H9 (cell line): ENCODE measurements around the gene PROX2. TPM values are rescaled to one million over a fixed set of nuclear protein-coding genes. Genes with fewer than 3 reads are reported as not detected.

Source experiments
- DNase-seq: peaks from one replicate; pipeline ENCODE4 v3.0.0-alpha.2; 2017
- H2AFZ ChIP-seq: one replicate; pipeline ENCODE4 v1.6.1; 2013; ENCODE audit warnings: mild to moderate bottlenecking, low read length, control low read depth, moderate library complexity
- H2AK5ac ChIP-seq: 2 replicates; pipeline ENCODE4 v1.6.1; 2013; ENCODE audit warnings: low read length, control low read depth, mixed read lengths; ENCODE audit not compliant: insufficient read length
- H2BK120ac ChIP-seq: one replicate; pipeline ENCODE4 v1.6.1; 2013; ENCODE audit warnings: low read depth, mild to moderate bottlenecking, low read length, control low read depth, inconsistent platforms; ENCODE audit not compliant: poor library complexity, severe bottlenecking
- H2BK12ac ChIP-seq: 2 replicates; pipeline ENCODE4 v1.6.1; 2013; ENCODE audit warnings: low read length, control low read depth, mixed read lengths, low read depth; ENCODE audit not compliant: insufficient read length
- H2BK15ac ChIP-seq: 2 replicates; pipeline ENCODE4 v1.6.1; 2013; ENCODE audit warnings: low read depth, low read length, control low read depth
- H2BK20ac ChIP-seq: one replicate; pipeline ENCODE4 v1.6.1; 2013; ENCODE audit warnings: low read depth, mild to moderate bottlenecking, low read length, control low read depth, inconsistent platforms; ENCODE audit not compliant: poor library complexity, severe bottlenecking
- H2BK5ac ChIP-seq: 2 replicates; pipeline ENCODE4 v1.6.1; 2013; ENCODE audit warnings: low read length, control low read depth, mixed read lengths; ENCODE audit not compliant: insufficient read length
- H3K14ac ChIP-seq: 2 replicates; pipeline ENCODE4 v1.6.1; 2013; ENCODE audit warnings: low read length, control low read depth; ENCODE audit not compliant: insufficient read depth
- H3K18ac ChIP-seq: 2 replicates; pipeline ENCODE4 v1.6.1; 2013; ENCODE audit warnings: low read depth, mild to moderate bottlenecking, mixed read lengths, low read length, control low read depth; ENCODE audit not compliant: insufficient read length
- H3K23ac ChIP-seq: 2 replicates; pipeline ENCODE4 v1.6.1; 2013; ENCODE audit warnings: low read length, control low read depth, mixed read lengths, low read depth; ENCODE audit not compliant: insufficient read length
- H3K23me2 ChIP-seq: 2 replicates; pipeline ENCODE4 v1.6.1; 2013; ENCODE audit warnings: low read depth, mild to moderate bottlenecking, mixed read lengths, low read length, control low read depth; ENCODE audit not compliant: insufficient read length, poor library complexity, severe bottlenecking
- H3K27ac ChIP-seq: 2 replicates; pipeline ENCODE4 v1.5.1; 2013; ENCODE audit warnings: low read length, control low read depth, mixed read lengths, low read depth; ENCODE audit not compliant: insufficient read length
- H3K27me3 ChIP-seq: 2 replicates; pipeline ENCODE4 v1.6.1; 2013; ENCODE audit warnings: low read length, control low read depth, inconsistent platforms; ENCODE audit not compliant: insufficient read depth
- H3K4ac ChIP-seq: 2 replicates; pipeline ENCODE4 v1.6.1; 2013; ENCODE audit warnings: low read depth, mild to moderate bottlenecking, control low read depth, inconsistent platforms, low read length, moderate library complexity
- H3K4me1 ChIP-seq: 2 replicates; pipeline ENCODE4 v1.6.1; 2013; ENCODE audit warnings: low read length, control low read depth, inconsistent platforms; ENCODE audit not compliant: insufficient read depth
- H3K4me2 ChIP-seq: 2 replicates; pipeline ENCODE4 v1.6.1; 2013; ENCODE audit warnings: low read length, control low read depth, mixed read lengths; ENCODE audit not compliant: insufficient read length, insufficient read depth
- H3K56ac ChIP-seq: 2 replicates; pipeline ENCODE4 v1.6.1; 2013; ENCODE audit warnings: low read depth, mild to moderate bottlenecking, mixed read lengths, low read length, control low read depth; ENCODE audit not compliant: insufficient read length
- H3K79me1 ChIP-seq: 2 replicates; pipeline ENCODE4 v1.6.1; 2013; ENCODE audit warnings: low read depth, mild to moderate bottlenecking, moderate library complexity, low read length, control low read depth, inconsistent platforms; ENCODE audit not compliant: insufficient read depth, poor library complexity, severe bottlenecking
- H3K79me2 ChIP-seq: 2 replicates; pipeline ENCODE4 v1.6.1; 2013; ENCODE audit warnings: low read length, control low read depth, inconsistent platforms; ENCODE audit not compliant: insufficient read depth
- H3K9ac ChIP-seq: 2 replicates; pipeline ENCODE4 v1.6.1; 2013; ENCODE audit warnings: low read length, control low read depth, mixed read lengths; ENCODE audit not compliant: insufficient read length; ENCODE audit errors: extremely low read depth
- H3K9me3 ChIP-seq: one replicate; pipeline ENCODE4 v1.6.1; 2013; ENCODE audit warnings: low read depth, low read length, inconsistent platforms; ENCODE audit not compliant: control insufficient read depth
- H3T11ph ChIP-seq: one replicate; pipeline ENCODE4 v1.6.1; 2013; ENCODE audit warnings: mild to moderate bottlenecking, low read length, control low read depth, inconsistent platforms
- H4K20me1 ChIP-seq: one replicate; pipeline ENCODE4 v1.6.1; 2013; ENCODE audit not compliant: control insufficient read depth, insufficient read length, insufficient read depth
- H4K5ac ChIP-seq: 2 replicates; pipeline ENCODE4 v1.6.1; 2013; ENCODE audit warnings: low read depth, mild to moderate bottlenecking, mixed read lengths, low read length, control low read depth; ENCODE audit not compliant: insufficient read length
- H4K8ac ChIP-seq: replicated peaks from 2 replicates; pipeline ENCODE4 v1.6.1; 2013; ENCODE audit warnings: low read length, control low read depth, mixed read lengths, low read depth; ENCODE audit not compliant: insufficient read length
- H4K91ac ChIP-seq: 2 replicates; pipeline ENCODE4 v1.6.1; 2013; ENCODE audit warnings: low read depth, mild to moderate bottlenecking, moderate library complexity, mixed read lengths, low read length, control low read depth; ENCODE audit not compliant: insufficient read length
- H3K27ac Mint-ChIP-seq, 3 experiments: 2 replicates in 2 of 3; 3 replicates in 1 of 3; pipeline ENCODE4 v1.8.0; 2020 to 2021; ENCODE audit warnings: mixed read lengths in 3 of 3, mild to moderate bottlenecking in 1 of 3, moderate library complexity in 1 of 3
- H3K27me3 Mint-ChIP-seq: 2 replicates; pipeline ENCODE4 v1.8.0; 2021; ENCODE audit warnings: low read depth, mild to moderate bottlenecking, moderate library complexity, mixed read lengths
- H3K36me3 Mint-ChIP-seq, 3 experiments: 2 replicates in 2 of 3; 3 replicates in 1 of 3; pipeline ENCODE4 v1.8.0; 2020 to 2021; ENCODE audit warnings: low read depth in 3 of 3, mixed read lengths in 3 of 3; ENCODE audit not compliant: insufficient read depth in 1 of 3
- H3K4me1 Mint-ChIP-seq, 2 experiments: 2 replicates each; pipeline ENCODE4 v1.8.0; 2020; ENCODE audit warnings: mixed read lengths in 2 of 2
- H3K4me3 Mint-ChIP-seq, 2 experiments: 2 replicates in 1 of 2; 3 replicates in 1 of 2; pipeline ENCODE4 v1.8.0; 2020 to 2021; ENCODE audit warnings: mild to moderate bottlenecking in 2 of 2, mixed read lengths in 2 of 2, moderate library complexity in 1 of 2
- H3K9me3 Mint-ChIP-seq, 2 experiments: 2 replicates in 1 of 2; 3 replicates in 1 of 2; pipeline ENCODE4 v1.8.0; 2020; ENCODE audit warnings: mild to moderate bottlenecking in 2 of 2, mixed read lengths in 2 of 2, moderate library complexity in 1 of 2
- WGBS: extraction: QIAGEN DNeasy Blood & Tissue Kit; methylation state at CpG from one replicate; pipeline ENCODE4 v1.1.7; 2013; ENCODE audit warnings: missing lambda C conversion rate, low lambda C conversion rate, mixed read lengths; ENCODE audit not compliant: insufficient read length; ENCODE audit errors: extremely low coverage; 5-methylcytosine and 5-hydroxymethylcytosine counted together
- total RNA-seq: library from RNA; stranded (reverse); gene quantifications from 2 replicates; pipeline ENCODE4 v1.2.1, GENCODE V29; 2021
- TF ChIP-seq, protein P1 (sequence below): fragments of 200-600 bp; sonication (generic); conservative IDR thresholded peaks from 3 replicates; pipeline ENCODE4 v1.8.0; 2021; ENCODE audit warnings: antibody characterized with exemption, mild to moderate bottlenecking

PROX2 gene
- total RNA-seq, 1 experiment from 2014 or later, result not detected

DNA sequence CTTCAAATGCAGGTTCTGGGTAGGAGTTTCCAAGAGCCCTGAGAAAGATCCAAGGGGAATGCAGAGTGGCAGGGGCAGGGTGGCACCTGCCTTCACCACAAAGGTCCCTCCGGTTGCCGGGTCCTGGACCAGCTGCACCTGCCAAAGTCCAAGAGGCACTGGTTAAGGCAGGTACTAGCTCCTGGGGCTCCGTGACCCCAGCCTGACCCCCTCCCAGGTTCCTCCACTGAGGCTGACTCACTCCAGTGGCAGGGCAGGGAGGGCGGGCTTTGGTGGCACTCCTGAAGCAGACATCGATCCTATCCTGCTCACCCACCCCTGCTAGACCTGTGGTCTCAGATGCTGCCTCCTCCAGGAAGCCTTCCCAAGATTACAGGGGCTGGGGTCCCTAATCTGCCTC is 35.8 kb upstream of the PROX2 start:
- no peak overlapping the region for H2AK5ac ChIP-seq
- H2BK5ac ChIP-seq, result no peak overlapping the region
- no peaks in the 10 kb centered on the region for H3K4me1 ChIP-seq
- no peak overlapping the region for H3K9ac ChIP-seq
- no peak for DNase-seq
- Mint-ChIP-seq H3K27me3 (no peaks in the 10 kb centered on the region), H3K36me3 (peaks cover 0 to 1% (median 0%) of the 10 kb centered on the region in 3 experiments; a peak in 2 of 7 replicates), H3K4me3 (no peak overlapping the region), H3K4me1 (peaks cover 0 to 3% of the 10 kb centered on the region in 2 experiments; a peak in 2 of 4 replicates), H3K9me3 (no peaks in the 10 kb centered on the region), H3K27ac (peak overlapping the region in 1 of 3 experiments; percentile 83; a peak in 1 of 7 replicates)
- H3K27ac ChIP-seq, result no peak overlapping the region
- no peak overlapping the region for H3K18ac ChIP-seq
- no peak overlapping the region for H3T11ph ChIP-seq
- TF ChIP-seq, protein P1, sequence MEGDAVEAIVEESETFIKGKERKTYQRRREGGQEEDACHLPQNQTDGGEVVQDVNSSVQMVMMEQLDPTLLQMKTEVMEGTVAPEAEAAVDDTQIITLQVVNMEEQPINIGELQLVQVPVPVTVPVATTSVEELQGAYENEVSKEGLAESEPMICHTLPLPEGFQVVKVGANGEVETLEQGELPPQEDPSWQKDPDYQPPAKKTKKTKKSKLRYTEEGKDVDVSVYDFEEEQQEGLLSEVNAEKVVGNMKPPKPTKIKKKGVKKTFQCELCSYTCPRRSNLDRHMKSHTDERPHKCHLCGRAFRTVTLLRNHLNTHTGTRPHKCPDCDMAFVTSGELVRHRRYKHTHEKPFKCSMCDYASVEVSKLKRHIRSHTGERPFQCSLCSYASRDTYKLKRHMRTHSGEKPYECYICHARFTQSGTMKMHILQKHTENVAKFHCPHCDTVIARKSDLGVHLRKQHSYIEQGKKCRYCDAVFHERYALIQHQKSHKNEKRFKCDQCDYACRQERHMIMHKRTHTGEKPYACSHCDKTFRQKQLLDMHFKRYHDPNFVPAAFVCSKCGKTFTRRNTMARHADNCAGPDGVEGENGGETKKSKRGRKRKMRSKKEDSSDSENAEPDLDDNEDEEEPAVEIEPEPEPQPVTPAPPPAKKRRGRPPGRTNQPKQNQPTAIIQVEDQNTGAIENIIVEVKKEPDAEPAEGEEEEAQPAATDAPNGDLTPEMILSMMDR, result no peak
- H2BK120ac ChIP-seq, result no peak overlapping the region
- H4K91ac ChIP-seq, result no peak overlapping the region
- H4K20me1 ChIP-seq, result no peaks in the 10 kb centered on the region
- WGBS, result no CpG with 5 or more reads among the region's 5 CpGs
- no peak overlapping the region for H2BK20ac ChIP-seq
- no peak overlapping the region for H4K5ac ChIP-seq
- no peaks in the 10 kb centered on the region for H3K27me3 ChIP-seq
- H2BK12ac ChIP-seq, result no peak overlapping the region
- no peaks in the 10 kb centered on the region for H3K9me3 ChIP-seq
- no peaks in the 10 kb centered on the region for H3K79me1 ChIP-seq
- H3K4me2 ChIP-seq, result no peak overlapping the region
- H3K4ac ChIP-seq, result no peak overlapping the region
- H3K14ac ChIP-seq, result no peak overlapping the region
- no peak overlapping the region for H3K23ac ChIP-seq
- no peak overlapping the region for H2AFZ ChIP-seq
- H3K23me2 ChIP-seq, result no peaks in the 10 kb centered on the region
- no peak overlapping the region for H4K8ac ChIP-seq
- H2BK15ac ChIP-seq, result no peak overlapping the region
- no peaks in the 10 kb centered on the region for H3K79me2 ChIP-seq
- H3K56ac ChIP-seq, result no peak overlapping the region
